COLO668 (cell line): Measurements from ENCODE around the gene ZNF362.
A peak's percentile ranks its signal among the peaks of the same experiment; 100 is the strongest.
"Not testable (repeated sequence)": the region's sequence is repeated elsewhere in the genome, so short reads cannot be mapped to it uniquely, and the experiment has no call there.

ENCODE experiments used
- DNase-seq: peaks from one replicate; lab custom pipeline; 2025; ENCODE audit not compliant: unreplicated experiment; lab: John Stamatoyannopoulos, UW

Gene ZNF362

GRCh38 chr1:33282791-33283190 is 26.5 kb downstream of the ZNF362 start:
- no peak for DNase-seq

DNA sequence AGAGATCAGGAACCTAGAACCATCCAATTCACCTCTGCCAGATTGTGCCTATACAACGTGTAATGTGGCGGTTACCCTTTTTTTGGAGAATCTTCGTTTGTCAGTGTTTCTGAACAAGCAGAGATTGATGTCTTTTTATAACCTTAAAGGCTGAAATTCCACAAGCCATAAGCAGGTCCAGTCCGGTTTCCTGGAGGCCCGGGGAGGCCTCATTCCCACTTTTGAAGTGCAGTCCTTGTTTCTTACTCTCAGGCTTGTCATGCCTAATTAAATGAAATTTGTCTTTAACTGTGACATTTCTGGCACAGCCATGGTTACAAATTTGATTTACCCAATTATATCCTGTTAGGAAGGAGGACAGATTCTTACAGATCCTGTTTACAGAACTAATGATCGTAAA is 27.8 kb downstream of the ZNF362 start:
- DNase-seq = no peak

DNA sequence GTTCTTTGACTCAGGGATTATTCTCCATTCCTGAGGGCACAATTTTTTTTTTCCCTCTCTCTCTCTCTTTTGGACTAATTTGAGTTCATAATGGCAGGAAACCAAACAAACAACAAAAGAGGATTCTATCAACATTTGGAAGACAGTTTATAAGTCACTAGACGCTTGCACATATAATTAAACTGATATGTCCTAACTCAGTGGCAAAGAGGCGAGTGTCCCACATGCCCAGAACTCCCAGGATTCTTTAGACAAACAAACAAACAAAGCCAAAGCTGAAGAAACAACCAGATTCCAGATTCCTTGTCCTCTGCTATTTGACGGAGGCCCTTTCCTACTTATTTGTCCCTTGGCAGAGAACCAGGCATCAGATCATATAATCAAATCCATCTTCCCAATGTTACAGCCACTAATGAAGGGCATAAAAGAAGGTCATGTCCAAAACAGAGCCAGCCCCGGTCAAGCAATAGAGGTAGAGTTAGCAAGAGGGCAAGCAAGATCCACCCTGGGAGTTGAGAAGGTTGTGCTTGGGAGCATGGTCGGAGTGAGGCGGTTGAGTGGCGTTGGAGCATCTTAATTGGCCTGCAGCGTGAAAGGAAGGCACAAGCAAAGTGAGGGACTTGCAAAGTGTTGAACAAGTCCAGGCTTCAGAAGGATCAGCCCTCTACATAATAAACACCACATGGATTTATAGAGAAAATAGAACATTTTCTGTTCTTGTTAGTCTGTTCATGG is 30.3 kb downstream of the ZNF362 start:
- no peak for DNase-seq

- DNase-seq = no peak
Measured at GRCh38 chr1:33287317-33287716, 31.0 kb downstream of the ZNF362 start.

- DNase-seq = no peak
Measured at GRCh38 chr1:33288976-33289857, 32.9 kb downstream of the ZNF362 start.

DNA sequence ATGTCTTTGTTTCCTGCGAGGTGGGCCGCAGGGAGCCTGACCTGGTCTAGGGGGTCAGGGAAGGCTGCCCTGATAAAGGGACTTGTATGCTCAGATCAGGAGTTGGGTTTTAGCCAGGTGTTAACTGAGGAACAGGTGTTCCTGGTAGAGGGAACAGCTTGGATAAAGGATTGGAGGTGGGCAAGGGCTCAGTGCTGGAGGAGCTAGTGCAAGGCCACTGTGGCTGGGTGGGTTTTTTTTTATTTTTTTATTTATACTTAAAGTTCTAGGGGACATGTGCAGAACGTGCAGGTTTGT is 33.5 kb downstream of the ZNF362 start:
- DNase-seq = no peak

GRCh38 chr1:33290615-33291014 is 34.3 kb downstream of the ZNF362 start:
- DNase-seq = not testable (repeated sequence)

- no peak for DNase-seq
Measured at GRCh38 chr1:33292726-33293340, 36.5 kb downstream of the ZNF362 start.

- DNase-seq = no peak
Measured at GRCh38 chr1:33294071-33295010, 38.0 kb downstream of the ZNF362 start.

DNA sequence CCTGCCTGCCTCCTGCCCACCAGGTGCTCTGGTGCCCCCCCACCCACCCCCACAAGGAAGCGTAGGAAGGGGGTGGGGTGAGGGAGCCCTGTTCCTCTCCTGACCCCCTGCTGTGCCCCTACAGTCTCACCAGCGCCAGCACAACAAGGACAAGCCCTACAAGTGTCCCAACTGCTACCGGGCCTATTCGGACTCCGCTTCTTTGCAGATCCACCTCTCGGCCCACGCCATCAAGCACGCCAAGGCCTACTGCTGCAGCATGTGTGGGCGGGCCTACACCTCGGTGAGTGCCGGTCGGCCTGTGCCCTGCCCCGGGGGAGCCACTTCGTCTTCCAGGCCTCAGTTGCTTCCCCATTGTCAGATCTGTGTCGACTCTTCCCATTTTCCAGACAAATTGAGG is 38.7 kb downstream of the ZNF362 start:
- no peak for DNase-seq

DNA sequence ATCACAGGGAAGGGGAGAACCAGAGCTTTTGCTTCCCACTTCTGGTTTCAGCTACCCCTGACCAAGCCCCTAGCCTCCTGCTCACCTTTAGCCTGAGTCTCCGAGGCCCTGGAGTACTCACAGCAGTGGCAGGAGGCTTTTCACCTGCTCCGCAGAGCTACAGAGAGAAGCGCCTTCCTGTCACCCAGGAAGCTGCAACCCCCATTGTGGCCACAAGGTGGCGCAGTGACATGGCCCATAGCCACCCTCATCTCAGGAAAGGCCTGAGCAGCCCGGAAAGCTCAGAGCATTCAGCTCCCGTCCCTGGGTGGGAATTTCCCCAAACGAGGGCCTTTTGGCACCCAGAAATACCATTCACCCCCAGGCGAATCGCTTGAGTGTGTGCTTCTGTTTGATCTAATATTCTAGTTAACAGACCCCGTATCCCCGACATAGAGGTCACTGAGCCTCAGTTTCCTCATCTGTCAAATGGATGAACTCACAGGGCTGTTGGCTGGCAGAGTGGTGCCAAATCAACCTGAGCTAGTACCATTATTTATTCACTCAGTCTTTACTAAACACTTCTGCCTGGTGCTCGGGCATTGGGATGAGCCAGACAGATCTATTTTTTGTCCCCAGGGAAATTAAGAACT is 39.3 kb downstream of the ZNF362 start:
- DNase-seq = peak; percentile 94

DNA sequence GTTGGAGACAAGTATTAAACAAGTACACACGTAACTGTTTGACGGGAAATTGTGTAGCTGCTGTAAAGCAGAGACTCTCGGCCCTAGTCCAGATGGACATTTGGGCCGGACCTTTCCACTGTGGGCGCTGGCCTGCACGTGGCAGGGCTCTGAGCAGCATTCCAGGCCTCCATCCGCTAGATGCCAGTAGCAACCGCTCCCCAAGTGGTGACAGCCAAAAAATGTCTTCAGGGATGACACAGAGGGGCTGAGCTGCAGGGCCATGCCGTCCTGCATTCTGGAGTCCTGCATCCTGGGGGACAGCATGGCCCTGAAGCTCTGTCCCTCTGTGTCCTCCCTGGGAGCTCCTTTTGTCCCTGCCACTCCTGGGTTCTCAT is 39.8 kb downstream of the ZNF362 start:
- DNase-seq = no peak

DNA sequence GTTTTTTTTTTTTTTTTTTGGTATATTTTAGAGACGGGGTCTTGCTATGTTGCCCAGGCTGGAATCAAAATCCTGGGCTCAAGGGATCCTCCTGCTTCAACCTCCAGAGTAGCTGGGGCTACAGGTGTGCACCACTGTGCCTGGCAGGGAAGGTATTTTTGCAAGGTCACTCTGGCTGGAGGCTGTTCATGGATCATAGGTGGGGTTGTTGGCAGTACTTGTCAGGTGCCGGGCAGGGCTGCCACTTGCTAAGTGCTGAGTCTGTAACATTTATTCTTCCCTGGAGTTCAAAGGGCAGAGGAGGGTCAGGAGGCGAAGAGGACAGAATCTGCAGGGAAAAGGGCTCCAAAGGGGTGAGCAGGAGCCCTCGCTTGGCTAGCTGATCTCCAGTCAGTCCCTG is 40.5 kb downstream of the ZNF362 start:
- DNase-seq = no peak

GRCh38 chr1:33297911-33298622 is 41.8 kb downstream of the ZNF362 start:
- no peak for DNase-seq

- peak; percentile 84 for DNase-seq
Measured at GRCh38 chr1:33298623-33299277, 42.5 kb downstream of the ZNF362 start.

DNA sequence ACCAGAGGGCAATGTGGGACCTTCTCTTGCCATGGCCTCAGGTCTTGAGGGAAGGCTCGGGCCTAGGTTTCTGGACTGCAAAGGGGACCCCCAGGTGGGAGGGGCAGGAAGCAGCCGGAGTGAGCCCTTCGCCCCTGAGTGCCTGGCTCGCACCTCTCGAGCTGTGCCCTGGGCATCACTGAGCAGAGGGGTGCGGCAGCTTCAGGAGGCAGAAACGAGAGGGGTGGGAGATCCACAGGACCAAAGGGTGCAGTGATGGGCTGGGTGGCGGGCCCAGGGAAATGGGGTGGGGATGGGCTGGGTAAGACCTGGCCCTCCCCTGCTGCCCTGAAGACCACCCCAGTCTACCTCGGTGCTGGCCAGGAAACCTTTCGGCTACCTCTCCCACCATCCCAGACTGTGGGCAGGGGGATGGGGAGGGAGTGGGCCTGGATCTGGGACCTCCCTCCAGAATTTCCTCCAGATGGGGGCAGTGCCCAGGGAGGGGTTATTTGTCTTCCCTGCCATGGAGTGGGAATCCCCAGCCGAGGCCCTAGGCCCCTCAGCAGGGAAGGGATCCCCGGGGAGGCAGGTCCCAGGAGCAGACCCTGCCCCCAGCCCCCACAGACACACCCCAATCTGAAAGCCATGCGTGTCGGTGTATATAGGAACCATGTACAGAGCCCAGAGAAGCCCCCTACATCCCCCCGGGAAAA is 43.3 kb downstream of the ZNF362 start:
- no peak for DNase-seq

DNA sequence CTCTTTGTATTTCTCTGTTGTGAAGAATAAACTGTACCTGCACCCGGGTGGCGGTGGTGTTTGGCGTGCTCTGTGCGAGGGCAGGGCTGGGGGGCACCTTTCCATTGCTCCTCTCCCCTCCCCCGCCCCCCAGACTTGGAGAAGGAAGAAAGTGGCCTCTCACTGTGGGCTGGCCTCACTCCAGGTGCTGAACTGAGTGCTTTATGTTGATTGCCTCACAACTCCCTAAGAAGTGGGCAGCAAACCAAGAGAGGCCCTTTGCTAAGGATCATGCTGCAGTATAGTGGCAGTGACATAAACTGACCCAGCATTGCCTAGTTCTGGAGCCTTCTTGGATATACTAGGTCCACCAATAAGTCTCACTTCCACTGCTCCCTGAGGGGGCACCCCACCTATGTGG is 44.4 kb downstream of the ZNF362 start:
- no peak for DNase-seq

DNA sequence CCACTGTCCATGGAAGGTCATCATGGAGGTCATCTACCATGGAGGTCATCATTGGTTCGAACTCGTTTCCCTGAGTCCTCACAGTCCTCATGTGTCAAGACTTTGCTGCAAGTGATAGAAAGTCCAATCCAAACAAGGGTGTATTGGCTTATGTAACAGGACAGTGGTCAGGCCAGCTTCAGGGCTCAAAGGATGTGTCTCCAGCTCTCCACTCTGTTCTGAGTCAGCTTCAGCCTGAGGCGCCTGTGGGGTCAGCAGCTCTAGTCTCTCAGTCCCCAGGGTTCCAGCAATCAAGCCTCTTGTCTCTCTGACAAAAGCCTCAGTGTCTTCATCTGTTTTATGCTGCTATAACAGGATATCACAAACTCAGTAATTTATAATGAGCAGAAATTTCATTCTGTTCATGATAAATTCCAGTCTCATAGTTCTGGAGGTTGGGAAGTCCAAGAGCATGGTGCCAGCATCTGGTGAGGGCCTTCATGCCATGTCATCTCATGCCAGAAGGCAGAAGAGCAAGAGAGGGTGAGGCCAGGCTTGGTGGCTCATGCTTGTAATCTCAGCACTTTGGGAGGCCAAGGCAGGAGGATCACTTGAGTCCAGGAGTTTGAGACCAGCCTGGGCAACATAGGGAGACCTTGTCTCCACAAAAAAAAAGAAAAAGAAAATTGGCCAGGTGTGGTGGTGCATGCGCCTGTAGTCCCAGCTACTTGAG is 45.1 kb downstream of the ZNF362 start:
- DNase-seq = no peak
